Liver (tissue), 9 donors: ENCODE data around the gene TOR1A. TPM values are rescaled to one million over a fixed set of nuclear protein-coding genes. Genes with fewer than 3 reads are reported as not detected.

Experiments used
- DNase-seq: peaks from one replicate; pipeline ENCODE4 v3.0.0-alpha.2; 2017; ENCODE audit warnings: low spot score
- H3K27ac ChIP-seq, 2 donors: one replicate each; pipeline ENCODE4 v1.7.0; 2013; ENCODE audit warnings: inconsistent platforms in 2 of 2, low read length in 2 of 2, control low read depth in 1 of 2, low read depth in 1 of 2, mild to moderate bottlenecking in 1 of 2
- H3K27me3 ChIP-seq, 4 donors: one replicate each; pipeline versions ENCODE4 v1.6.1 to v1.7.0; 2013; ENCODE audit warnings: low read length in 3 of 4, inconsistent platforms in 1 of 4, mild to moderate bottlenecking in 1 of 4, moderate library complexity in 1 of 4; ENCODE audit not compliant: control insufficient read depth in 4 of 4, insufficient read depth in 4 of 4
- H3K36me3 ChIP-seq, 4 donors: one replicate each; pipeline versions ENCODE4 v1.6.1 to v1.7.0; 2013; ENCODE audit warnings: low read length in 3 of 4, mild to moderate bottlenecking in 3 of 4, low read depth in 1 of 4, moderate library complexity in 1 of 4; ENCODE audit not compliant: control insufficient read depth in 4 of 4, insufficient read depth in 3 of 4
- H3K4me1 ChIP-seq, 4 donors: one replicate each; pipeline versions ENCODE4 v1.6.1 to v1.7.0; 2013; ENCODE audit warnings: low read length in 3 of 4, mild to moderate bottlenecking in 3 of 4, moderate library complexity in 1 of 4; ENCODE audit not compliant: control insufficient read depth in 4 of 4, insufficient read depth in 4 of 4
- H3K4me3 ChIP-seq, 3 donors: one replicate each; pipeline versions ENCODE4 v1.6.1 to v1.7.0; 2013; ENCODE audit warnings: low read length in 3 of 3, control low read depth in 1 of 3, low read depth in 1 of 3, mild to moderate bottlenecking in 1 of 3
- H3K9ac ChIP-seq, 2 donors: one replicate each; pipeline ENCODE4 v1.7.0; 2013; ENCODE audit warnings: low read length in 2 of 2, mild to moderate bottlenecking in 2 of 2, moderate library complexity in 2 of 2, control low read depth in 1 of 2, low read depth in 1 of 2
- H3K9me3 ChIP-seq, 4 donors: one replicate each; pipeline versions ENCODE4 v1.6.1 to v1.7.0; 2013; ENCODE audit warnings: low read length in 3 of 4; ENCODE audit not compliant: control insufficient read depth in 4 of 4
- GABPA ChIP-seq, 2 donors: IDR thresholded peaks in 1 of 2; conservative IDR thresholded peaks in 1 of 2; 2 replicates each; pipeline ENCODE4 v1.6.1; 2016; ENCODE audit warnings: antibody characterized with exemption in 2 of 2, mild to moderate bottlenecking in 1 of 2, moderate library complexity in 1 of 2
- HNF4A ChIP-seq, 2 donors: conservative IDR thresholded peaks; 2 replicates each; pipeline ENCODE4 v1.6.1; 2016; ENCODE audit warnings: antibody characterized with exemption in 2 of 2, mild to moderate bottlenecking in 2 of 2
- JUND ChIP-seq, 2 donors: IDR thresholded peaks; 2 replicates each; pipeline ENCODE4 v1.6.1; 2016; ENCODE audit warnings: antibody characterized with exemption in 2 of 2
- NR2F2 ChIP-seq: IDR thresholded peaks from 2 replicates; pipeline ENCODE4 v1.6.1; 2016; ENCODE audit warnings: antibody characterized with exemption
- RAD21 ChIP-seq, 2 donors: IDR thresholded peaks; 2 replicates each; pipeline ENCODE4 v1.6.1; 2016; ENCODE audit warnings: antibody characterized with exemption in 2 of 2, mild to moderate bottlenecking in 2 of 2
- RXRA ChIP-seq, 2 donors: IDR thresholded peaks; 2 replicates each; pipeline ENCODE4 v1.6.1; 2017 to 2018; ENCODE audit warnings: antibody characterized with exemption in 2 of 2, mild to moderate bottlenecking in 1 of 2
- SP1 ChIP-seq: IDR thresholded peaks from 2 replicates; pipeline ENCODE4 v1.6.1; 2018; ENCODE audit warnings: antibody characterized with exemption, mild to moderate bottlenecking
- TAF1 ChIP-seq: conservative IDR thresholded peaks from 2 replicates; pipeline ENCODE4 v1.6.1; 2016; ENCODE audit warnings: antibody characterized with exemption, mild to moderate bottlenecking
- WGBS: extraction: QIAGEN DNeasy Blood & Tissue Kit; methylation state at CpG from one replicate; pipeline ENCODE4 v1.1.7; 2013; 5-methylcytosine and 5-hydroxymethylcytosine counted together
- polyA plus RNA-seq, 2 donors: library from polyadenylated mRNA; stranded (reverse) in 1 of 2; unstranded in 1 of 2; fragments of 200-250 nt in 1 of 2; fragments of >200 nt in 1 of 2; fragmentation: Nextera tagmentation in 1 of 2; extraction: Ambion mirVana in 1 of 2; gene quantifications; one replicate each; pipeline versions ENCODE4 v1.2.1 to v1.2.3, GENCODE V29; 2013 to 2015
- total RNA-seq, 2 donors: library from RNA; depleted of rRNA; stranded (reverse); fragments of >200 nt; gene quantifications; one replicate each; pipeline ENCODE4 v1.2.3, GENCODE V29; 2014
- TF ChIP-seq, protein P1 (sequence below): fragments of 150-350 bp; IDR thresholded peaks from 2 replicates; pipeline ENCODE4 v1.5.1; 2017; ENCODE audit warnings: improper control_type of control experiment, low read depth, low read length; ENCODE audit not compliant: missing input control
- TF ChIP-seq, protein P2 (sequence below): IDR thresholded peaks from 2 replicates; pipeline ENCODE4 v1.6.1; 2016; ENCODE audit warnings: antibody characterized with exemption, mild to moderate bottlenecking
- donor health status: healthy.
- donor health status: healthy.
- donor health status: healthy.
- donor health status: healthy.
- donor health status: healthy.

TOR1A gene
- total and polyA plus RNA-seq, 4 donors, result 18.3 to 34.0 (median 29.8) TPM

DNA sequence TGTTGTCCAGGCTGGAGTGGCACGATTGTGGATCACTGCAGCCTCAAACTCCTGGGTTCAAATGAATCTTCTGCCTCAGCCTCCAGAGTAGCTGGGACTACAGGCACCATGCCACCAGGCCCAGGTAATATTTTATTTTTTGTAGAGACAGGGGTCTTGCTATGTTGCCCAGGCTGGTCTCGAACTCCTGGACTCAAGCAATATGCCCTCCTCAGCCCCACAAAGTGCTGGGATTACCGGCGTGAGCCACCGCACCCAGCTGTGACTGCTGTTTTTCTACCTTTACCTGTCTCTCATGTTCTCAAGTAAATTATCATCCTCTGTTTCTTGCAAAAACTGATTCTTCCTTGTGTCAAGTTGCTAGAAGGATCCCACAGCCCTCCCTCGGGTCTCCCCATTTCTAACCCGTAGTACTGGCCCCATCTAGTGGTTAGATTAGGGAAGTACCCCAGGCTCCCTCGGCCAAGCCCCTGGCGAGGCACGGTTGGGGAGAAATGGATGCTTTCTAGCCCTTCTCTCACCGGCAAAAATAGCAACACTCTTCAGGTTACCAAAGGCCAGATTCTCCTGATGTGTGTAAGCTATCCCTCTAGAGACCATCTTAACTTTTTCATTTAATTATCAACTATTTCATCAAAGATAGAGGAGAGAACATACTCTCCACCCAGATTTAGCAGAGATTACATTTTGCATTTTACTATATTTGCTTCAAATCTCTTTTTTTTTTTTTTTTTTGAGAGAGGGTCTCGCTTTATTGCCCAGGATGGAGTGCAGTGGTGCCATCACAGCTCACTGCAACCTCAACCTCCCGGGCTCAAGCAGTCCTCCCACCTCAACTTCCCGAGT lies 40.2 kb downstream of the TOR1A start:
- Histone ChIP-seq H3K9ac (no peak overlapping the region), H3K27ac (no peak overlapping the region), H3K4me3 (no peak overlapping the region), H3K36me3 (no peaks in the 10 kb centered on the region), H3K27me3 (no peaks in the 10 kb centered on the region), H3K9me3 (no peaks in the 10 kb centered on the region), H3K4me1 (no peaks in the 10 kb centered on the region)
- peak; percentile 77 for DNase-seq
- no peak for TF ChIP-seq HNF4A (conservative IDR thresholded peaks at IDR 0.05)
- peak; percentile 94 to 97 for TF ChIP-seq RAD21 (IDR thresholded peaks at IDR 0.05)
- TF ChIP-seq, protein P1, sequence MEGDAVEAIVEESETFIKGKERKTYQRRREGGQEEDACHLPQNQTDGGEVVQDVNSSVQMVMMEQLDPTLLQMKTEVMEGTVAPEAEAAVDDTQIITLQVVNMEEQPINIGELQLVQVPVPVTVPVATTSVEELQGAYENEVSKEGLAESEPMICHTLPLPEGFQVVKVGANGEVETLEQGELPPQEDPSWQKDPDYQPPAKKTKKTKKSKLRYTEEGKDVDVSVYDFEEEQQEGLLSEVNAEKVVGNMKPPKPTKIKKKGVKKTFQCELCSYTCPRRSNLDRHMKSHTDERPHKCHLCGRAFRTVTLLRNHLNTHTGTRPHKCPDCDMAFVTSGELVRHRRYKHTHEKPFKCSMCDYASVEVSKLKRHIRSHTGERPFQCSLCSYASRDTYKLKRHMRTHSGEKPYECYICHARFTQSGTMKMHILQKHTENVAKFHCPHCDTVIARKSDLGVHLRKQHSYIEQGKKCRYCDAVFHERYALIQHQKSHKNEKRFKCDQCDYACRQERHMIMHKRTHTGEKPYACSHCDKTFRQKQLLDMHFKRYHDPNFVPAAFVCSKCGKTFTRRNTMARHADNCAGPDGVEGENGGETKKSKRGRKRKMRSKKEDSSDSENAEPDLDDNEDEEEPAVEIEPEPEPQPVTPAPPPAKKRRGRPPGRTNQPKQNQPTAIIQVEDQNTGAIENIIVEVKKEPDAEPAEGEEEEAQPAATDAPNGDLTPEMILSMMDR, result peak; percentile 94
- no peak for TF ChIP-seq SP1
- TF ChIP-seq, protein P2, sequence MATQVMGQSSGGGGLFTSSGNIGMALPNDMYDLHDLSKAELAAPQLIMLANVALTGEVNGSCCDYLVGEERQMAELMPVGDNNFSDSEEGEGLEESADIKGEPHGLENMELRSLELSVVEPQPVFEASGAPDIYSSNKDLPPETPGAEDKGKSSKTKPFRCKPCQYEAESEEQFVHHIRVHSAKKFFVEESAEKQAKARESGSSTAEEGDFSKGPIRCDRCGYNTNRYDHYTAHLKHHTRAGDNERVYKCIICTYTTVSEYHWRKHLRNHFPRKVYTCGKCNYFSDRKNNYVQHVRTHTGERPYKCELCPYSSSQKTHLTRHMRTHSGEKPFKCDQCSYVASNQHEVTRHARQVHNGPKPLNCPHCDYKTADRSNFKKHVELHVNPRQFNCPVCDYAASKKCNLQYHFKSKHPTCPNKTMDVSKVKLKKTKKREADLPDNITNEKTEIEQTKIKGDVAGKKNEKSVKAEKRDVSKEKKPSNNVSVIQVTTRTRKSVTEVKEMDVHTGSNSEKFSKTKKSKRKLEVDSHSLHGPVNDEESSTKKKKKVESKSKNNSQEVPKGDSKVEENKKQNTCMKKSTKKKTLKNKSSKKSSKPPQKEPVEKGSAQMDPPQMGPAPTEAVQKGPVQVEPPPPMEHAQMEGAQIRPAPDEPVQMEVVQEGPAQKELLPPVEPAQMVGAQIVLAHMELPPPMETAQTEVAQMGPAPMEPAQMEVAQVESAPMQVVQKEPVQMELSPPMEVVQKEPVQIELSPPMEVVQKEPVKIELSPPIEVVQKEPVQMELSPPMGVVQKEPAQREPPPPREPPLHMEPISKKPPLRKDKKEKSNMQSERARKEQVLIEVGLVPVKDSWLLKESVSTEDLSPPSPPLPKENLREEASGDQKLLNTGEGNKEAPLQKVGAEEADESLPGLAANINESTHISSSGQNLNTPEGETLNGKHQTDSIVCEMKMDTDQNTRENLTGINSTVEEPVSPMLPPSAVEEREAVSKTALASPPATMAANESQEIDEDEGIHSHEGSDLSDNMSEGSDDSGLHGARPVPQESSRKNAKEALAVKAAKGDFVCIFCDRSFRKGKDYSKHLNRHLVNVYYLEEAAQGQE, result no peak
- TF ChIP-seq JUND (IDR thresholded peaks at IDR 0.05), result no peak
- TF ChIP-seq GABPA (IDR thresholded peaks at IDR 0.05 in 1 of 2, conservative IDR thresholded peaks at IDR 0.05 in 1 of 2), result peak in 1 of 2 donors; percentile 16
- TF ChIP-seq TAF1, result no peak
- 33% methylated on average over 14 of the region's 14 CpGs for WGBS

DNA sequence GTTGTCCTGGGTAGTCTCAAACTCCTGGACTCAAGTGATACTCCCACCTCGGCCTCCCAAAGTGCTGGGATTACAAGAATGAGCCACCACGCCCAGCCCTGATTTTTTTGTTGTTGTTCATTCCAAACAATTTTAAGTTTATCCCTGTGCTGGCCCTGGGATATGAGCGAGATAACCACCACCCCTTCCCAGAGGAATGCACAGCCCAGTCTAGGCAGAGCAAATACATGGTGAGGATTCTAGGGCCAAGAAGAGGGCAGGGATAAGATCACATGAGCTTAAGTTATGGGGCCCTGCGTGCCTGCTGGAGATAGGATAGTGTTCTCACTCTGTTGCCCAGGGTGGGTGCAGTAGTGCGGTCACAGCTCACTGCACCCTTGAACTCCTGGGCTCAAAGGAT lies 42.0 kb downstream of the TOR1A start:
- TF ChIP-seq, protein P2, result no peak
- no peak for TF ChIP-seq HNF4A (conservative IDR thresholded peaks at IDR 0.05)
- no peak for TF ChIP-seq RXRA (IDR thresholded peaks at IDR 0.05)
- no peak for TF ChIP-seq NR2F2
- no peak for TF ChIP-seq JUND (IDR thresholded peaks at IDR 0.05)
- no peak overlapping the region for H3K9ac ChIP-seq
- H3K27ac ChIP-seq, result no peak overlapping the region
- 81% methylated on average over 5 of the region's 5 CpGs for WGBS
- no peak for DNase-seq
- H3K4me3 ChIP-seq, result no peak overlapping the region
- H3K9me3 ChIP-seq, result no peaks in the 10 kb centered on the region
- no peaks in the 10 kb centered on the region for H3K4me1 ChIP-seq
- no peaks in the 10 kb centered on the region for H3K36me3 ChIP-seq
- H3K27me3 ChIP-seq, result no peaks in the 10 kb centered on the region
